ENCODE data around the gene IL1RAPL2.

- TF ChIP-seq, protein P1, sequence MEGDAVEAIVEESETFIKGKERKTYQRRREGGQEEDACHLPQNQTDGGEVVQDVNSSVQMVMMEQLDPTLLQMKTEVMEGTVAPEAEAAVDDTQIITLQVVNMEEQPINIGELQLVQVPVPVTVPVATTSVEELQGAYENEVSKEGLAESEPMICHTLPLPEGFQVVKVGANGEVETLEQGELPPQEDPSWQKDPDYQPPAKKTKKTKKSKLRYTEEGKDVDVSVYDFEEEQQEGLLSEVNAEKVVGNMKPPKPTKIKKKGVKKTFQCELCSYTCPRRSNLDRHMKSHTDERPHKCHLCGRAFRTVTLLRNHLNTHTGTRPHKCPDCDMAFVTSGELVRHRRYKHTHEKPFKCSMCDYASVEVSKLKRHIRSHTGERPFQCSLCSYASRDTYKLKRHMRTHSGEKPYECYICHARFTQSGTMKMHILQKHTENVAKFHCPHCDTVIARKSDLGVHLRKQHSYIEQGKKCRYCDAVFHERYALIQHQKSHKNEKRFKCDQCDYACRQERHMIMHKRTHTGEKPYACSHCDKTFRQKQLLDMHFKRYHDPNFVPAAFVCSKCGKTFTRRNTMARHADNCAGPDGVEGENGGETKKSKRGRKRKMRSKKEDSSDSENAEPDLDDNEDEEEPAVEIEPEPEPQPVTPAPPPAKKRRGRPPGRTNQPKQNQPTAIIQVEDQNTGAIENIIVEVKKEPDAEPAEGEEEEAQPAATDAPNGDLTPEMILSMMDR (IDR thresholded peaks at IDR 0.05; ENCODE audit: low read depth, low read length), result no peak
- no peak for TF ChIP-seq POLR2A (IDR thresholded peaks at IDR 0.05; ENCODE audit: extremely low read depth, insufficient read length)
These were observed 570.8 kb downstream of the IL1RAPL2 start for GRCh38 chrX:105136786-105137185.

All from NB4 (cell line).